HepG2 (cell line): Measurements from ENCODE around the gene KCNA1. TPM values are rescaled to one million over a fixed set of nuclear protein-coding genes. Genes with fewer than 3 reads are reported as not detected.

Source experiments
- ATAC-seq: fragments of 200-7000 bp; cut with Tn5 transposase; 3 replicates; pipeline ENCODE4 v1.9.1; 2020; ENCODE audit warnings: mild to moderate bottlenecking, moderate library complexity
- BruUV-seq: library from RNA; stranded (reverse); fragments of 400-500 nt; replicated peaks from 2 replicates; lab custom pipeline; 2021; lab: Mats Ljungman, UMichigan
- CTCF ChIA-PET: fragments of 300-600 bp; formaldehyde crosslinking; extraction: SDS; loops from one replicate; lab custom pipeline; 2021; ENCODE audit warnings: low total read pairs, inconsistent platforms, low intra/inter-chr PET ratio; lab: Yijun Ruan, JAX
- POLR2A ChIA-PET: fragments of 350-600 bp; sonication (Branson Sonifier 250); formaldehyde crosslinking; loops from one replicate; lab custom pipeline; 2020; ENCODE audit warnings: antibody characterized with exemption, inconsistent platforms; lab: Yijun Ruan, JAX
- DNase-seq: peaks from one replicate; pipeline ENCODE4 v3.0.0-alpha.2; 2015; ENCODE audit warnings: low spot score
- FAIRE-seq: peaks from 3 replicates; lab custom pipeline; 2011; peaks lifted over from hg19 to GRCh38; lab: Jason Lieb, UNC
- H2AFZ ChIP-seq: one replicate; pipeline ENCODE4 v1.6.1; 2011; ENCODE audit warnings: low read length, inconsistent platforms
- H3K27ac ChIP-seq: fragments of 300-600 bp; 3 replicates; pipeline ENCODE4 v1.8.0; 2011; ENCODE audit warnings: mixed run types, mild to moderate bottlenecking, mixed read lengths, low read length, inconsistent platforms; ENCODE audit not compliant: insufficient read depth; ENCODE audit errors: extremely low read length
- H3K27me3 ChIP-seq, 2 experiments: fragments of 200-600 bp in 1 of 2; 2 replicates in 1 of 2; 3 replicates in 1 of 2; pipeline versions ENCODE4 v1.6.0 to v1.8.0; 2011; ENCODE audit warnings: low read length in 2 of 2, mild to moderate bottlenecking in 2 of 2, moderate library complexity in 2 of 2, inconsistent platforms in 1 of 2; ENCODE audit not compliant: insufficient read depth in 2 of 2, control insufficient read depth in 1 of 2
- H3K36me3 ChIP-seq, 2 experiments: fragments of 200-600 bp in 1 of 2; replicated peaks in 1 of 2; 2 replicates in 1 of 2; 3 replicates in 1 of 2; pipeline versions ENCODE4 v1.5.1 to v1.8.0; 2011; ENCODE audit warnings: low read length in 2 of 2, inconsistent platforms in 1 of 2; ENCODE audit not compliant: insufficient read depth in 2 of 2, control insufficient read depth in 1 of 2
- H3K4me1 ChIP-seq: 2 replicates; pipeline ENCODE4 v1.5.1; 2012; ENCODE audit warnings: low read length, inconsistent platforms; ENCODE audit not compliant: insufficient read depth
- H3K4me2 ChIP-seq: 2 replicates; pipeline ENCODE4 v1.6.0; 2011; ENCODE audit warnings: low read depth, low read length, inconsistent platforms
- H3K4me3 ChIP-seq, 3 experiments: fragments of 200-600 bp in 1 of 3; sonication (generic), shearing (Covaris generic) in 1 of 3; replicated peaks in 1 of 3; 2 replicates each; pipeline ENCODE4 v1.5.1; 2011 to 2016; ENCODE audit warnings: low read length in 3 of 3, inconsistent platforms in 2 of 3, low read depth in 2 of 3, mild to moderate bottlenecking in 2 of 3, control low read depth in 1 of 3, mixed read lengths in 1 of 3; ENCODE audit not compliant: insufficient read depth in 1 of 3
- H3K79me2 ChIP-seq: one replicate; pipeline ENCODE4 v1.6.1; 2011; ENCODE audit warnings: low read length, inconsistent platforms; ENCODE audit not compliant: insufficient read depth
- H3K9ac ChIP-seq: 2 replicates; pipeline ENCODE4 v1.6.0; 2011; ENCODE audit warnings: mild to moderate bottlenecking, low read depth, low read length, inconsistent platforms; ENCODE audit not compliant: insufficient read depth
- H3K9me3 ChIP-seq: 2 replicates; pipeline ENCODE4 v1.5.1; 2012; ENCODE audit warnings: mild to moderate bottlenecking, low read length
- H4K20me1 ChIP-seq: 2 replicates; pipeline ENCODE4 v1.6.0; 2011; ENCODE audit warnings: inconsistent platforms, mild to moderate bottlenecking, low read length, moderate library complexity; ENCODE audit not compliant: insufficient read depth
- CREB3 ChIP-seq: sonication (generic); formaldehyde crosslinking; IDR thresholded peaks from 2 replicates; pipeline ENCODE4 v1.5.0; 2020; ENCODE audit warnings: missing genetic modification reagents
- HOXD1 ChIP-seq: sonication (generic); formaldehyde crosslinking; IDR thresholded peaks from 2 replicates; pipeline ENCODE4 v1.5.0; 2020; ENCODE audit warnings: missing genetic modification reagents
- RFX3 ChIP-seq: IDR thresholded peaks from 2 replicates; pipeline ENCODE4 v1.6.1; 2016; ENCODE audit warnings: missing biosample characterization, missing genetic modification reagents
- XRCC5 ChIP-seq: fragments of 200-400 bp; formaldehyde crosslinking; optimal IDR thresholded peaks from 2 replicates; pipeline ENCODE3; 2017; ENCODE audit warnings: mild to moderate bottlenecking, low read length
- ZFP37 ChIP-seq: sonication (generic); formaldehyde crosslinking; IDR thresholded peaks from 2 replicates; pipeline ENCODE4 v1.4.0; 2020; ENCODE audit warnings: missing genetic modification reagents, borderline replicate concordance
- ZFP91 ChIP-seq: sonication (generic); formaldehyde crosslinking; IDR thresholded peaks from 2 replicates; pipeline ENCODE4 v1.9.0; 2022; ENCODE audit warnings: missing genetic modification reagents, mild to moderate bottlenecking, borderline replicate concordance
- ZNF12 ChIP-seq: sonication (generic); formaldehyde crosslinking; IDR thresholded peaks from 2 replicates; pipeline ENCODE4 v1.5.0; 2020; ENCODE audit warnings: missing genetic modification reagents
- ZNF225 ChIP-seq: sonication (generic); formaldehyde crosslinking; IDR thresholded peaks from 2 replicates; pipeline ENCODE4 v1.4.0; 2020; ENCODE audit warnings: mild to moderate bottlenecking, missing genetic modification reagents
- ZNF678 ChIP-seq: sonication (generic); formaldehyde crosslinking; IDR thresholded peaks from 2 replicates; pipeline ENCODE4 v1.4.0; 2020; ENCODE audit warnings: mild to moderate bottlenecking, missing genetic modification reagents
- ZNF792 ChIP-seq: IDR thresholded peaks from 2 replicates; pipeline ENCODE4 v1.6.1; 2016
- WGBS: methylation state at CpG from one replicate; pipeline ENCODE4 v1.1.6; 2017; ENCODE audit warnings: low lambda C conversion rate; 5-methylcytosine and 5-hydroxymethylcytosine counted together
- in situ Hi-C: cut with HindIII; loops from 2 replicates; pipeline ENCODE4 v1.10.0; 2017; ENCODE audit warnings: low pct_unique_long_range_greater_than_20kb; ENCODE audit not compliant: extremely low pct_ligation_motif_present
- intact Hi-C: fragments of 100-400 bp; cut with micrococcal nuclease; formaldehyde crosslinking; loops from one replicate; pipeline ENCODE4 v1.10.0; 2022; ENCODE audit not compliant: unreplicated experiment
- polyA plus RNA-seq, 8 experiments: library from polyadenylated mRNA; depleted of rRNA in 3 of 8; stranded (reverse) in 7 of 8; unstranded in 1 of 8; fragments of >200 nt; fragmentation: Illumina TruSeq in 4 of 8; extraction: Trizol in 4 of 8; gene quantifications; 2 replicates each; pipeline versions ENCODE4 v1.2.1 to v1.2.3, GENCODE V29; 2011 to 2016; ENCODE audit warnings: low read depth in 4 of 8, missing spikeins in 1 of 8, mixed read lengths in 1 of 8; ENCODE audit not compliant: insufficient read depth in 1 of 8
- total RNA-seq, 5 experiments: library from RNA; depleted of rRNA; stranded (reverse); fragments of >200 nt; fragmentation: Illumina TruSeq; extraction: Trizol; gene quantifications; 2 replicates each; pipeline ENCODE4 v1.2.3, GENCODE V29; 2016; ENCODE audit warnings: low read depth in 1 of 5

Gene KCNA1
- total and polyA plus RNA-seq, 2 of the 13 experiments (the other 11 are each of a cell fraction or from before 2014, with no cell fraction given) = not detected

GRCh38 chr12:4957761-4958160 is 48.1 kb downstream of the KCNA1 start:
- no TSS peak for BruUV-seq
- WGBS = 3% methylated on average over 5 of the region's 5 CpGs
- intact Hi-C loops (no loop called here), in situ Hi-C loops (no loop called here)
- Histone ChIP-seq H3K9me3 (no peaks in the 10 kb centered on the region), H3K4me1 (no peaks in the 10 kb centered on the region), H3K4me3 (no peak overlapping the region), H3K27ac (no peak overlapping the region), H3K9ac (no peak overlapping the region), H3K27me3 (peaks cover 4 to 30% of the 10 kb centered on the region in 2 experiments; a peak in 3 of 5 replicates), H3K79me2 (no peaks in the 10 kb centered on the region), H2AFZ (no peak overlapping the region), H3K4me2 (no peak overlapping the region), H3K36me3 (no peaks in the 10 kb centered on the region)
- POLR2A ChIA-PET = no interaction called here
- DNase-seq (no peak), ATAC-seq (no peak)
- CTCF ChIA-PET = no interaction called here
- TF ChIP-seq ZNF792 (CRISPR knock-in tag) (no peak), RFX3 (CRISPR knock-in tag) (no peak), ZNF12 (CRISPR knock-in tag) (no peak)
- TF ChIP-seq, all 625 proteins: peak for 0
- no peaks in the 10 kb centered on the region for H4K20me1 ChIP-seq
- no peak for FAIRE-seq

GRCh38 chr12:4958697-4959375 is 49.1 kb downstream of the KCNA1 start:
- H3K9ac ChIP-seq = no peak overlapping the region
- H3K4me2 ChIP-seq = no peak overlapping the region
- ChIA-PET POLR2A (no interaction called here), CTCF (no interaction called here)
- intact Hi-C loops = no loop called here
- H3K79me2 ChIP-seq = no peaks in the 10 kb centered on the region
- 8% methylated on average over 6 of the region's 6 CpGs for WGBS
- H3K36me3 ChIP-seq = no peaks in the 10 kb centered on the region
- no peak overlapping the region for H3K4me3 ChIP-seq
- H2AFZ ChIP-seq = no peak overlapping the region
- TF ChIP-seq XRCC5 (no peak), ZNF678 (CRISPR knock-in tag) (no peak), ZFP91 (CRISPR knock-in tag) (no peak), CREB3 (no peak), HOXD1 (CRISPR knock-in tag) (no peak), ZNF225 (CRISPR knock-in tag) (no peak), ZFP37 (CRISPR knock-in tag) (no peak), ZNF12 (CRISPR knock-in tag) (no peak)
- TF ChIP-seq, all 625 proteins: peak for 0
- in situ Hi-C loops = no loop called here
- no peak for ATAC-seq
- no TSS peak for BruUV-seq
- Histone ChIP-seq H4K20me1 (no peaks in the 10 kb centered on the region), H3K9me3 (no peaks in the 10 kb centered on the region), H3K27ac (no peak overlapping the region), H3K27me3 (peaks cover 5 to 41% of the 10 kb centered on the region in 2 experiments; a peak in 3 of 5 replicates), H3K4me1 (no peaks in the 10 kb centered on the region)
- no peak for DNase-seq
- no peak for FAIRE-seq
